GM23248 (cell line): ENCODE measurements around the gene PACSIN1.

Experiments used
- EZH2 ChIP-seq: fragments of 200-600 bp; sonication (generic); IDR thresholded peaks from 2 replicates; pipeline ENCODE4 v1.6.1; 2018; ENCODE audit warnings: antibody characterized with exemption, mild to moderate bottlenecking; ENCODE audit not compliant: insufficient read depth, poor library complexity, severe bottlenecking
- EZH2phosphoT487 ChIP-seq: fragments of 200-600 bp; sonication (generic); IDR thresholded peaks from 2 replicates; pipeline ENCODE4 v1.6.1; 2018; ENCODE audit warnings: antibody characterized with exemption, moderate library complexity, mild to moderate bottlenecking, low read depth; ENCODE audit not compliant: insufficient read depth

GRCh38 chr6:34516391-34517324 lies 50.8 kb downstream of the PACSIN1 start:
- TF ChIP-seq EZH2 = no peak
- no peak for TF ChIP-seq EZH2phosphoT487
